Measurements from ENCODE around the gene GALNTL6.

GRCh38 chr4:171812333-171812664, 905 bp upstream of the GALNTL6 start:
- peak; percentile 45 for TF ChIP-seq POLR2A (IDR thresholded peaks at IDR 0.05; ENCODE audit: low read length)
- TF ChIP-seq GATA1 (IDR thresholded peaks at IDR 0.05; ENCODE audit: low read depth, low read length), result no peak
